Hematopoietic multipotent progenitor cell treated with erythropoietin and hydrocortisone succinate and interleukin-3 and kit ligand, for 8 days (in vitro differentiated cells): ENCODE results near the gene FCHSD1.

Experiments
- DNase-seq: peaks from one replicate; pipeline ENCODE4 v3.0.0-alpha.2; 2015

Gene FCHSD1

GRCh38 chr5:141650851-141651727 is at the start of gene FCHSD1:
TSS of gene FCHSD1 (minus strand) at chr5:141651418. CDS start at chr5:141651368, 50 bp downstream.
- peak; percentile 70 for DNase-seq

GRCh38 chr5:141697586-141697985 is 46.4 kb upstream of the FCHSD1 start:
- no peak for DNase-seq

GRCh38 chr5:141696431-141696830 is 45.2 kb upstream of the FCHSD1 start:
- DNase-seq = no peak

GRCh38 chr5:141695627-141696215 is 44.5 kb upstream of the FCHSD1 start:
- no peak for DNase-seq

DNA sequence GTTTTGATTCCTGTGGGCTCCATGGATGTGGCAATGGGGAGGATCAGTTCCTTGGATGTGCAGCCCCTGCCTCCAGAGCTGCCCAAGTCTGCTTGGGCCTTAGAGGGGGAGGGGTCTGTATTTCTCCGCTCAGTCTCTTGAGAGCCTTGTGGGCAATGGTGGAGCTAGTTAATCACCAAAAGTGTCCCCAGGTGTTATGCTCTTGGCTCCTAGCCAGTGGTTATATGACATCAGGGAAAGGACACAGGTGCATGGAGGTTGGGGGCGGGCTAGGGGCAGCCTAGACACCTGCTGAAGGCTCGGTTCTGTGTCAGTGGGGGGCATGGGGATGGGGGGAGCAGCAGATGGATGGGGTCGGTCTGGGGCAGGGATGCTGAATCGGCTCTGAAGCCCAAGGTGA is 43.3 kb upstream of the FCHSD1 start:
- no peak for DNase-seq

- no peak for DNase-seq
Measured at GRCh38 chr5:141692919-141693725, 41.9 kb upstream of the FCHSD1 start.

DNA sequence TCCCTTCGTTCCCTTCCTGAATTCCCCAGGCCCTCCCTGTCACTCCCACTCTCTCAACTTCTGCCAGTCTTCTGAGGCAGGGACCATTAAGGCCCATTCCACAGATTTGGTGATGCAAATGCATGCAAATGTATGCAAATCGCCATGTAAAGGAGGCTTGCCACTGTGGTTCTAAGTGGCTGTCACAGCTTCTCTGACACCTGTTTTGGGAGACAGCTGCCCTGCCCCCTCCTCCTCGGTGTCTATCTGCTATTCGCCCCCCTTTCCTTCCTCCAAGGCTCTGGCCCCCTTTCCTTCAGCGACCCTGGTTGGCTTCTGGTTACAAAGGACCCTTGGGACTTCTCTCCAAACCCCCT is 41.3 kb upstream of the FCHSD1 start:
- DNase-seq = no peak

DNA sequence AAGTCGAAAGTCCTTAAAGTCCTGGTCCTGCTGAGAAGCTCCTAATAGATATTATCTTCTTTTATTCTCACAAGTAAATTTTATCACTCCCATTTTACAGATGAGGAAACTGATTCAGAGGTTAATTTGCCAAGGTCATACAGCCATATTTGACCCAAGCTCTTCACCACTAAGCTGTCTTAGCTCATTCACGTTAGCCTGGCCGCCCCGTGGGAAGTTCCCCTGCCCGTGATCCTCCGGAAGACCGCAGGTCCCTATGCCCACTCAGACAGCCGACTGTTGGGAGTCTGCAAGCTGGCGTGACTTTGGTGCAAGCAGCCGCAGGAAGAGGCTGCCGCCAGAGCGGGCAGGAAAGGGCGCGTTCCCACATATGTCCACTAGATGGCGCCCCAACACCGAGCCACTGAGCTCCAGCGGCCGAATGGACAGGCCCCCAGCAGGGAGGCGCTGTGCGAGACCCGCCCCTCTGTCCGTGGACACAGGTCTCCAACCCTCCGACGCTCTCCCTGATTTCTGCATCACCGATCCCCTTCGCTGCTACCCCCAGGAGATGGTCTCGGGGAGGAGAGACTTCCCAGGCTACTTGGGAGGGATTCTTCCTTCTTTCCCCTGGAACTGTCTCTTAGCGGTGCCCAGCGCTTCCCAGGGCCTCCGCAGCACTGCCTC is 40.8 kb upstream of the FCHSD1 start:
- DNase-seq = peak; percentile 73

DNA sequence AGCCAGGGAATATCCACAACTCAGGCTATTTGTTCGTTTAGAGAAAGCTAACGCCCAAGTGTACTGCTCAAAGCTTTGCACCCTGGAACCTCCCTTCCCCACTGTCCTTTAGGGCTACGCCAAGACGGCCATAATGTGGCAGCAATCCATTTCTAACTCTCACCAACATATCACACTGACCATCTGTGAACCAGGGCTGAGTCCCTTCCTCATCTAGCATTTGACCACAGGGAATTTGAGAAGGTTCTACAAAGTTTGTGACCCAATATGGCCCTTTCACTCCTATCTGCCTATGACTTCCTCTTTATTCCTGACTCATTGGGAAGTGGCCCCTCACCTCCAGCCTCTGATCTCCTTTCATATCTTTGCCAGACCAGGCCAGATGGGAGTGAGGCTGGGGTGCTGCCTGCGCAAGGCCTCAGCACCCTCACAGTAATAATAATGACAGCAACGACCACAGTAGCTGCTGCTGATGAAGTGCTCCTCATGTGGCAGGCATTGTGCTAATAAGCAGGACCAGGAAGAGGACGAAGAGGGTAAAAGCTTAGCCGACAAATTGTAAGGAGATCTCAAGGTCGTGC is 40.2 kb upstream of the FCHSD1 start:
- DNase-seq = peak; percentile 14

GRCh38 chr5:141686648-141687416 is 35.6 kb upstream of the FCHSD1 start:
- DNase-seq = no peak

GRCh38 chr5:141685591-141685990 is 34.4 kb upstream of the FCHSD1 start:
- no peak for DNase-seq

DNA sequence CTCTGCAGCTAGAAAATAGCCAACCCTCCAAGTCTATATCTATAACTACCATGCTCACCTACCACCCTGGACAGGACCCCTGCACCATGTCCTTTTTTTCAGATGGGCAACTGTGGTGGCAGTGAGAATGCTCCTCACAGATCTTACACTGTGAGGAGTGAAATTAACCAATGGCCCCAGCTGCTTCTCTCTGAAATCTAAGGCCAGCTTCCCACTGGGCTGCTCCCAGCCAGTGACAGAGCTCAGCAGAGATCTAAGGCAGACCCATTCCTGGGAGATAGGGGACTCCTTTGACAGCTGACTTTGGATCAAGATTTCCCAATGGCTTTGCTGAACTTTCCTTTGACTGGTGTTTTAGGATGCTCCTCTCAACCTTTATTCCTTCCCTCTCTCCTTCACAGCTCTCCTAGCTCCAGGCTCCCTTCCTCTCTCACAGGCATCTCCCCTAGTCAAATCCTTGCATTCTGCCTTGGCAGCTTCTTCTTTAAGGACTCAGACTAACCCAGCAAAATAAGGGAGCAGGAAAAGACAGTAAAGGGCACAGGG is 32.5 kb upstream of the FCHSD1 start:
- DNase-seq = no peak

DNA sequence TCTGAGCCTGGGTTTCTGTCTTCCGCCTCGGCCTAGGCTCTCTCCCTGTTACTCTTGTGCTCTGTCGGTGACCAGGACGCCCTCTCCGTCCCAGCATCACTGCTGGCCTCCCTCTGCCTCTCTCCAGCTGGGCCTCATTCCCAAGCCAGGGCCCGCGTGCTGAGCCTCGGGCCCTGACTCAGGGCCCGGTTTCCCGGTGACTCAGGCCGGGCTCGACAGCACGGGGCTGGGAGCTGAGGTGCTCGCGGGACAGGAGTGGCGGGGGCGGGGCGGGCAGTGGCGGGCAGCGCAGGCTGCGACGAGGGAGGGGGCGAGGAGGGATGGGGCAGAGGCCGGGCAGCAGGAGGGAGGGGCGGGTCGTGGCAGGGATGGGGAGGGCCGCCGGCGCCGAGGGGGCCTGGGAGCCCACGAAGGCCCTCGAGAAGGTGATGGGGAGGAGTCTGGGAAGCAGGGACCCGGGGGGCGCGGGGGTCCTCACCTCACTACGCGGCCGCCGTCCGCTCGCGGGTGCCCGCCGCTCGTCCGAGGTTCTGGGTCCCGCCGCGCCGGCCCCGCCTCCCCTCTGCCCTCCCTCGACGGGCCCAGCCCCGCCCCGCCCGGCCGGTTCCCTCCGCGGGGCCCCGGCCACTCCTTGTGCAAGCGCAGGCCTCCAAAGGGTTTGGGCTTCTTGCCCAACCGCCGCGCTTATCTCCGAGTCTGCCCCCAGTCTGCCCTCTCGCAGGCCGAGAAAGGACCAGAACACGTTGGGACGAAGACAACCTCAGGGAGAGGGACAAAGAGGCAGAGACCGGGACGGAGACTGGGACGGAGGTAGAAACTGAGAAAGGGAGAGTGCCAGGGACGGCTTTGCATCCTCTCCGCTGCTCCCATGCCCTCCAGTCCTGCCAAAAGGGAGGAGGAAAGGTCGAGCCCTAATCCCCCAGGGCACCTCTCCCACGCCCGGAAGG is 30.8 kb upstream of the FCHSD1 start, which contains the start of gene ARAP3:
ARAP3 (minus strand) TSS at position 536 of the 947 bp plus-strand sequence. CDS start 1,744 bp downstream, outside the sequence.
- DNase-seq = peak; percentile 88

DNA sequence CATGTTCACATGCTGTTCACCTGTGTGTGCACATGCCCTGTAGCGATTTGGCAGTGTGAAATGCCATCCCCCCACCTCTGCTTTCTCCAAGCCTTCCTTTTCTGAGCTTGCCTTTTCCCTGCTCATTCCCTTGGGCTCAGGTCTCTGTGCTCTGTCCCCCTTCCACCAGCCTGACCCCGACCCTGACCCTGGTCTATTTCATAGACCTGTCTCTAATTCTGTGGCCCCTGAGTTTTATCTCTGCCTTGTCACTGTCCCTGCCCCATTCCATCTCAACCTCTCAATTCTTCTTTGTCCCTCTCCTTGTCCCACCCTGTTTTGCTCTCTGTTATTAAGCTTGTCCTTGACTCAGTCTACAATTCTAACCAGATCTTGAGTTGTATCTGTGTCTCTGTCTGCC is 30.1 kb upstream of the FCHSD1 start:
- DNase-seq = no peak

- no peak for DNase-seq
Measured at GRCh38 chr5:141680751-141681201, 29.6 kb upstream of the FCHSD1 start.

GRCh38 chr5:141680178-141680577 is 29.0 kb upstream of the FCHSD1 start:
- no peak for DNase-seq

DNA sequence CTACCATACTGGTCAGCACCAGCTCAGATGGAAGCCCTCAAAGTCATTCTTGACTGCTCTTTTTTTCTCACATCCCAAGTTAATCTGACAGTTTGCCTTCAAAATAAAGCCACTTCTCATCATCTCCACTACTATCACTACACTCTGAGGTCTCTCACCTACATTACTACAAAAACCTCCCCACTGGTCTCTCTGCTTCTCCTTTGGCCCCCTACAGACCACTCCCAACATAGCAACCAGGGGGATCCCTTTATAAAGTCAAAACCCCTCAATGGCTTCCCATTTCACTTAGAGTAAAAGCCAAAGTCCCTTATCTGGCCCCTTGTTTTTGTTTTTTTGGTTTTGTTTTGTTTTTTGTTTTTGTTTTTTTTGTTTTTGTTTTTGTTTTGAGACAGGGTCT is 26.2 kb upstream of the FCHSD1 start:
- peak; percentile 19 for DNase-seq

GRCh38 chr5:141675672-141676071 is 24.5 kb upstream of the FCHSD1 start:
- no peak for DNase-seq

DNA sequence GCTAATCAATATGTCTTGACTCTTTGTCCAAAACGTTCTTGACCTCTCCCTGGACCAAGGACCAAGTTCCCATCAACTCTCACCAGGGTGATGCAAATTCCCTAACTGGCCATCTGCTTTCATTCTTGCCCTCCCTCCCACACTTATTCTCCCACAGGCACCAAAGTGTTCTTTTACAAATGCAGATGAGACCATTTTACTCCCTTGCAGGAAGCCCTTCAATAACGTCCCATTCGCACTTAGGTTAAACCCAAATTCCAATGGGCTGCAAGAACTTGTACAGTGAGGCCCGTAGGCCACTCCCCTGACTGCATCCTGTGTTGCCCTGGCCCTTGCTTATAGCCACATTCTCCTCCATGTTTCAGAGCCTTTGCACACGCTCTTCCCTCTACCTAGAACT is 23.5 kb upstream of the FCHSD1 start:
- DNase-seq = no peak
